Coronary artery (tissue), 2 donors: ENCODE results near the gene TMEM117.

Experiments
- DNase-seq: peaks from one replicate; pipeline ENCODE4 v3.0.0-alpha.2; 2017; ENCODE audit warnings: low spot score
- H3K27ac ChIP-seq, 2 donors: fragments of 200-600 bp; sonication (generic); one replicate each; pipeline ENCODE4 v1.5.1; 2016 to 2019
- H3K4me3 ChIP-seq: fragments of 200-600 bp; sonication (generic); 2 replicates; pipeline ENCODE4 v1.5.1; 2016; ENCODE audit warnings: mild to moderate bottlenecking, moderate library complexity
- TF ChIP-seq, protein P1 (sequence below): fragments of 200-600 bp; sonication (generic); IDR thresholded peaks from one replicate; pipeline ENCODE4 v1.5.1; 2019; ENCODE audit warnings: antibody characterized with exemption

The TMEM117 gene

DNA sequence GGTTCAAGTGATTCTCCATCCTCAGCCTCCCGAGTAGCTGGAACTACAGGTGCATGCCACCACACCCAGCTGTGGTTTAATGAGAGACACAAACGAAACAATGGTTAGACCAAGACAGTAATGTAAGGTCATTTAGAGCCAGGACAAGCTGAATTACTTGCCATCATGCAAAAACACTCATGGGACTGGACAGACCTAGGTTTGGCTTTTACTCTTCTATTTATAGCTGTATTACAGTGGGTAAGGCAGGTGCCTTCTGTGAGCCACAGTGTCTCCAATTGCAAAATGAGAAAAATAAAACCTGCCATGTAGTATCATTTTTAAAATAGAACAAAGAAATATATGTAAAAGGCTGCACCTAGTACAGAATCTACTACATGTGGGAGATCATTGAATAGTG, 527.1 kb downstream of the TMEM117 start:
- Histone ChIP-seq H3K27ac (no peak overlapping the region), H3K4me3 (no peak overlapping the region)
- DNase-seq, result no peak
- TF ChIP-seq, protein P1, sequence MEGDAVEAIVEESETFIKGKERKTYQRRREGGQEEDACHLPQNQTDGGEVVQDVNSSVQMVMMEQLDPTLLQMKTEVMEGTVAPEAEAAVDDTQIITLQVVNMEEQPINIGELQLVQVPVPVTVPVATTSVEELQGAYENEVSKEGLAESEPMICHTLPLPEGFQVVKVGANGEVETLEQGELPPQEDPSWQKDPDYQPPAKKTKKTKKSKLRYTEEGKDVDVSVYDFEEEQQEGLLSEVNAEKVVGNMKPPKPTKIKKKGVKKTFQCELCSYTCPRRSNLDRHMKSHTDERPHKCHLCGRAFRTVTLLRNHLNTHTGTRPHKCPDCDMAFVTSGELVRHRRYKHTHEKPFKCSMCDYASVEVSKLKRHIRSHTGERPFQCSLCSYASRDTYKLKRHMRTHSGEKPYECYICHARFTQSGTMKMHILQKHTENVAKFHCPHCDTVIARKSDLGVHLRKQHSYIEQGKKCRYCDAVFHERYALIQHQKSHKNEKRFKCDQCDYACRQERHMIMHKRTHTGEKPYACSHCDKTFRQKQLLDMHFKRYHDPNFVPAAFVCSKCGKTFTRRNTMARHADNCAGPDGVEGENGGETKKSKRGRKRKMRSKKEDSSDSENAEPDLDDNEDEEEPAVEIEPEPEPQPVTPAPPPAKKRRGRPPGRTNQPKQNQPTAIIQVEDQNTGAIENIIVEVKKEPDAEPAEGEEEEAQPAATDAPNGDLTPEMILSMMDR, result no peak

DNA sequence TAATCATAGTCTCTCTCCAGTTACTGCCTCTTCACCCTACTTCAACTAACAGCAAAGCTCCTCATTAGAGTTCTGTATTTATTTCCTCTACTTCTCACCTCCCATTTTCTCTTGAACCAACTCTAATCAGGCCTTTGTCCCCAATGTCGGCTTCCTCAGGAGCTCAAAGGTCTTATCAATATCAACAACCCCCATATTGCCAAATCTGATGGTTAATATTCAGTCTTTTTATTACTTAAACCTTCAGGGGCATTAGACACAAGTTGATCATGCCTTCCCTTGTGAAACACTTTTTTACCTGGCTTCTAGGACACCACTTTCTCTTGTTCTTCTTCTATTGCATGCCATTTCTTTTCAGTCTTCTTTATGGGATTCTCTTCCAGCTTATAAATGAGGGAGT, 531.3 kb downstream of the TMEM117 start:
- TF ChIP-seq, protein P1, result no peak
- Histone ChIP-seq H3K4me3 (no peak overlapping the region), H3K27ac (no peak overlapping the region)
- no peak for DNase-seq

DNA sequence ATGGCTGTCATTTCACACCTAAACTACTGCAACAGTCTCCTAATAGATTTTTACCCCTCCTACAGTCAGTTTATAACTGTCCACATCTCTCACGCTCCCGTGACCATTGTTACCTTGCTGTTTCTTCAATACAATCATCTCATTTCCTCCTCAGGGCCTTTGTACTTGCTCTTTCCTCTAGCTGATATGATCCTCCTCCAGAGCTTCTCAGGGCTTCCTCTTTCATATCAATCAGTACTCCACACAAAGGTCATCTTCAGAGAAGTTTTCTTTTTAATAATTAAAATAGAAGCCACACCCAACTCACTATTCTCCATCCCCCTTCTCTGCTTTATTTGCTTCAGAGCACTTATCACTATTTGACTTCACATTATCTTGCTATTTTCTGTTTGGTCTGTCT, 532.0 kb downstream of the TMEM117 start:
- H3K4me3 ChIP-seq, result no peak overlapping the region
- H3K27ac ChIP-seq, result no peak overlapping the region
- TF ChIP-seq, protein P1, result no peak
- no peak for DNase-seq

GRCh38 chr12:44369998-44370397, 534.1 kb downstream of the TMEM117 start:
- TF ChIP-seq, protein P1, result no peak
- Histone ChIP-seq H3K27ac (no peak overlapping the region), H3K4me3 (no peak overlapping the region)
- DNase-seq, result no peak

- Histone ChIP-seq H3K4me3 (no peak overlapping the region), H3K27ac (no peak overlapping the region)
- DNase-seq, result no peak
- TF ChIP-seq, protein P1, result no peak
These were observed 535.1 kb downstream of the TMEM117 start for GRCh38 chr12:44370982-44371381.

- DNase-seq, result no peak
- Histone ChIP-seq H3K27ac (no peak overlapping the region), H3K4me3 (no peak overlapping the region)
- TF ChIP-seq, protein P1, result no peak
These were observed 536.4 kb downstream of the TMEM117 start for GRCh38 chr12:44372259-44372658.

- TF ChIP-seq, protein P1, result no peak
- no peak overlapping the region for H3K4me3 ChIP-seq
- DNase-seq, result no peak
- no peak overlapping the region for H3K27ac ChIP-seq
These were observed 539.8 kb downstream of the TMEM117 start for GRCh38 chr12:44375694-44376093.
